GM18526 (cell line): ENCODE data around the gene FBLN1.

Experiments used
- POLR2A ChIP-seq: IDR thresholded peaks from 3 replicates; pipeline ENCODE4 v1.6.1; 2011; ENCODE audit not compliant: insufficient read length; ENCODE audit errors: extremely low read depth

FBLN1 gene

DNA sequence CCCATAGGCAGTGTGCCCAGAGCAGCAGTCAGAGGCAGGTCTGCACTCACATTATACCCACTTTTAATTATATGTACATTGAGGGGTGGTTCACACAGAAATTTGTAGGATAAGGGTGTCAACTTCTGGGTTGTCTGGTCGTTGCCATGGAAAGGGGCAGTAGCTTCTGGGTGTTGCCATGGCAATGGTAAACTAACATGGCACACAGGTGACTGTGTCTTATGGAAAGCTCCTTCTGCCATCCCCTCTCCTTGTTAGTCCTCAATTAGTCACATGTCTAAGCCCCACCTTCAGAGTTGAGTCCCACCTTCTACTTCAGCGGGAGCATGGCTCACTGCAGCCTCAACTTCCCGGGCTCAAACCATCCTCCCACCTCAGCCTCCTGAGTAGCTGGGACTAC, 112.7 kb downstream of the FBLN1 start:
- no peak for TF ChIP-seq POLR2A

DNA sequence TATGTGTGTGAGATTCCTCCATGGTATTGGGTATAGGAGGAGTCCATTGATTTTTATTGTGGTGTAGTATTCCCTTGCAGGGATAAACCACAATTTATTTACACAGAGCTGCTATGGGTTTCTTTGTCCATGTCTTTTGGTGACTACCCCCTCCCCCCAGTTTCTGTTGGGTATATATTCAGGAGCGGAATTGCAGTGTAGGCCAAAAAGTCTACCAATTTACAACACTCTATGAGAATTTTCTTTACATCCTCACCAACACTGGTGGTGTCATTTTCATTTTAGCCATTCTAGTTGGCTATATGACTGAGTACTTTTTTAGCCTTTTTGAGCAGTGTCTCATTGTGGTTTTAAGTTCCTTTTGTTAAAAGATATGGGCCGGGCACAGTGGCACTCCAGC, 113.7 kb downstream of the FBLN1 start:
- no peak for TF ChIP-seq POLR2A

DNA sequence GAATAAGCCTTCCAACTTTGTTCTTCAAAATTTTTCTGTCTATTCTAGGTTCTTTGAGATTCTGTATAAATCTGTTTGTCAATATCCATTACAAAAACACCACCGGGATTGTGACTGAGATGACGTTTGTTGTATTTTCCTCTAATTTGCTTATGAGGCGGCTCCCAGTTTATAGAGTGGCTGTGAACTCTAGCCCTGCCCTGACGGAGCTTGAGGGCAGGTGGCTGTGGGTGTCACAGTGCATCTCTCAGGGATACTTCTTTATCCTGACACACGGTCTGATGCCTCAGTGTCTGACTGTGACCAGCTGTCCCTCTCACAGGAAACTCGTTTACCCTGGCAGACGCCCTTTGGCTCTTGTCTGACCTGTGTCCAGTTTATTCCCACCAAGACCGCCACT, 115.3 kb downstream of the FBLN1 start:
- no peak for TF ChIP-seq POLR2A

DNA sequence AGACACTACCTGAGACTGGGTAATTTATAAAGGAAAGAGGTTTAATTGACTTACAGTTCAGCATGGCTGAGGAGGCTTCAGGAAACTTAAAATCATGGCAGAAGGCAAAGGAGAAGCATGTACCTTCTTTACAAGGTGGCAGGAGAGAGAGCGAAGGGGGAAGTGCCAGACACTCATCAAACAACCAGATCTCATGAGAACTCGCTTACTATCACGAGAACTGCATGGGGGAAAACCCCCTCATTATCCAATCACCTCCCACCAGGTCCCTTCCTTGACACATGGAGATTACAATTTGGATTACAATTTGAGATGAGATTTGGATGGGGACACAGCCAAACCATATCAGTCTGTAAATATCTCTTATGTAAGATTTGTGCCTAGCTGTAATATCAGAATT, 118.0 kb downstream of the FBLN1 start:
- TF ChIP-seq POLR2A, result no peak

DNA sequence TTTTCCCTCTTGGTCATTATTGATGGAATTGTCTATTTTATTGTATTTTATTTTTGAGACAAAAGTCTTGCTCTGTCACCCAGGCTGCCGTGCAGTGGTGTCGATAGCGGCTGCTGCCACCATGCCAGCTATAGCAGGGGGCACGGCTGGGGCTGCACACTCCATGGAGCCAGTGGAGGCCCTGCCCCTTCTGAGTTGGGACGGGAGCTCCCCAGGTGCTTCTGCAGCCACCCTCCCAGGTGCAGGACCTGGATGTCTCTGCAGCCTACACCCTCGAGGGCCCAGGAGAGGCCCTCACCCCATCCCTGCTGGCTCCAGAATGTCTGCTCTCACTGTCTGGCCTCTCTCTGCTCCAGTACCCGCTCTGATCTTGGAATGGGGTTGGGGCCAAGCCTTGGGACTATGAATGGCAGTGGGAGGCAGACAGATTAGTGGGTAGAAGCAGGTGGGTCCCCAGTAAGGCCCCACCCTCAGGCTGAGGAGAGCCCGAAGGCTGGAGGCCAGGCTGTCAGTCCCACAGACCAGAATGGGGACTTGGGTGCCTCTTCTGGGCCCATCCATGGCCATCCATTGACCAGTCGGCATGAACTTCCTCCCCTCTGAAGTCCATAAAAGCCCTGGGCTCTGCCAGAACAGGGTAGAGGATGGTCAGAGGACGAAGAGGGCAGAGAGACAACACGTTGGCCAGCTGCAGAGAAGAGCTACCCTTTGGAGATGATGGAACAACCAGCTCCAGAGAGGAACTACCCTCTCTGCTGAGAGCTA, 119.3 kb downstream of the FBLN1 start:
- TF ChIP-seq POLR2A, result no peak

DNA sequence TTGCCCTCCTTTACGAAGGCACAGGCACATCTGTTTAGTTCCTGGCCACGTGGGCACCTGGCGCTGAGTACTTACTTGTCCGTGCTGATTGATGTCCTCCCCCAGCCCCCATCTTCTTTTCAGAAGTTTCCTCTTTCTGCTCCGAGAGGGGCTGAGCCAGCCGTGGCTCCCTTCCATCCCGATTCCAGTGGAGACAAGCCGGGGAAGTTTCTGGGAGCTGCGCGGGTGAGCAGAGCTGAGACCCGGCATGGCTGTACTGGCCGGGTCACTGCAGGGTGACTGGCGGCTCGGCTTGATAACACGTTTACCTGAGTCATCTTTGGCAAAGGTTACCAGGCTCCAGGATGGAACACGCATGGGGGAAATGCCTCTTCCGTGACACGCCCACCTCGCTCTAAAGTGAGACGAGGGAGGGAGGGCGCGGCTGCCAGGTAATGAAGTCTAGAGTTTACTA, 123.5 kb downstream of the FBLN1 start:
- no peak for TF ChIP-seq POLR2A

DNA sequence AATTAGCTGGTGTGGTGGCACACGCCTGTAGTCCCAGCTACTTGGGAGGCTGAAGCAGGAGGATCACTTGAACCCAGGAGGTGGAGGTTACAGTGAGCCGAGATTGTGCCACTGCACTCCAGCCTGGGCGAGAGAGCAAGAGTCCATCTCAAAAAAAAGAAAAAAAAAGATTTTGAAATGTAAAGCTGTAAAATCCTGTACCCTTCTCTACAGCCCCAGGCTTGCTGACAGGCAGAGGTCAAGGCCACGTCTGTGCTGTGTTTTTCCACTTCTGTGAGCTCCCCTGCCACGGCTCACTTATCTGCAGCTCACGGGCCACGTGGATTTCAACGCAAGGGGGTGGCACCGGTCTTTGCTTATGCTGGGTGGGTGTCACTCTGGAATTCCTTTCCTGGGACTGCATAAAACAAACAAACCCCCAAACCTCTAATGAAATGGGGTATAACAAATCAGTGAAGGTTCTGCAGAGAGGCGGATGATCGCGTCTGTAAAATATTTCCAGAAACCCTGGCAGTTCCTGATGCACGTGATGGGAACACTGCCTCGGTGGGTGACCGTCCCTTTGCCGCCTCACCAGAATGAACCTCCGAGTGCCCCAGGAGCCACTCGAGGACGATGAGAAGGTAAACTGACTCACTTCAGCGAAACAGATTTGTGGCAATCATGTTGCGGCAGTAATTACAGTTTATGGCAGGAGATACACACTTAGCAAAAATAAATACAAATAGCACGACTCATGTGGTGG, 125.0 kb downstream of the FBLN1 start:
- no peak for TF ChIP-seq POLR2A

DNA sequence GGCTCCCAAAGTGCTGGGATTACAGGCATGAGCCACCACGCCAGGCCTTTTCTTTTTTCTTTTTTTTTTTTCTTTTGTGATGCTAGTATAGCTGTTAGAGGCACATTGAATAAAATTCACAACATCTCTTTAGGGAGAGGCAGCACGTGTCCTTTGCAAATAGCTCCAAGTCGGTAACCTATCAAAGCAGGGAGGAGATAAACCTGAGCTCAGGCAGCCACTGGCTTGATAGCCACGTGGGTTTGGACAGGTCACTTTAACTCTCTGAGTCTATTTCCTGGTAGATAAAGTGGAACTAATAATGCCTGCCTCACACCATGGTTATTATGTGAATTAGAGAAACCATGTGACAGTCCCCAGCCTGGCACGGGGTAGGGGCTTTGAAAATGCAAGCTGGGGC, 125.8 kb downstream of the FBLN1 start:
- no peak for TF ChIP-seq POLR2A

DNA sequence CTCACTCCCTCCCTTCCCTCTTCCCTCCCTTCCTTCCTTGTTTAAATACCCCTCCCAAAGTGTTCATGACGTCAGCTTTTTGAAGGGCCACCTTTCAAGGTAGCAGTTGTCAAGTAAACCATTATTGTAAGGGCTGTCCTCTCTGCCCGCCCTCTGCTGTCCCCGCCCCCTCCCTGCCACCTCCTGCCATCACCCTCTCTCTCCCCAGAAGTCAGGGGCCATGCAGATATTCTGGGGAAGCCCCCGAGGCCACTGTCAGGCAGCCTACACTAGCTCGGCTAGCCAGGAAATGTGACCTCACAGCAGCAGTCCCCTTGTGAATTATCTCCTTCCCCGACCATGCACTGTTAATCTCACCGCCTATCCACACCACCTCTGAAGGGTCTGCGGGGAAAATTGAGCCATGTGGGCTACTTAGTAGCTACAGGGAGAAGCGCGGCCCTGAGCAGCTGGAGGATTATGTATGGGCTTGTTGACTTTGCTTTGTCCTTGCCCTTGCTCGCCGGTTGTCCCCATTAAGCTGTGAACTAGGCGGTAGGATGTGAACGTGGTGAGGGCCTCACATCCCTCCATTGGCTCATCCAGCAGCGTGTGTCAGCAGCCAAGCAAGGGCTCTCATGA, 126.9 kb downstream of the FBLN1 start:
- no peak for TF ChIP-seq POLR2A

DNA sequence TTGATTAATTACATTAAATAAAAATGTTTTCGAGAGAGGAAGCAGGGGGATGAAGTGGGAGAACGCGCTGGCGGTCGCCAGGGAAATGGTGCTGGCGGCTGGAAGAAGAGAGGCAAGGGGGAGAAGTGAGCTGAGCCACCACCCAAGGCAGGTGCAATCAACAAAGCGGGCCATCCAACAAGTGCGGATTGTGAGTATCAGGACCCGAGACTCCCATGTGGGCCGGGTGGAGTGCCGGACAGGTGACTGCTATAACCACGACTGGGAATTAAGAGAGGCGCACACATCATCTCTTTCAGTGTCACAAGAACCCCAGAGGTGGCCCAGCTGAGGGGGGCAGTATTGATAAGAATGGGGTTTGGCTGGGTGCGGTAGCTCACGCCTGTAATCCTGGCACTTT, 127.8 kb downstream of the FBLN1 start:
- TF ChIP-seq POLR2A, result no peak

DNA sequence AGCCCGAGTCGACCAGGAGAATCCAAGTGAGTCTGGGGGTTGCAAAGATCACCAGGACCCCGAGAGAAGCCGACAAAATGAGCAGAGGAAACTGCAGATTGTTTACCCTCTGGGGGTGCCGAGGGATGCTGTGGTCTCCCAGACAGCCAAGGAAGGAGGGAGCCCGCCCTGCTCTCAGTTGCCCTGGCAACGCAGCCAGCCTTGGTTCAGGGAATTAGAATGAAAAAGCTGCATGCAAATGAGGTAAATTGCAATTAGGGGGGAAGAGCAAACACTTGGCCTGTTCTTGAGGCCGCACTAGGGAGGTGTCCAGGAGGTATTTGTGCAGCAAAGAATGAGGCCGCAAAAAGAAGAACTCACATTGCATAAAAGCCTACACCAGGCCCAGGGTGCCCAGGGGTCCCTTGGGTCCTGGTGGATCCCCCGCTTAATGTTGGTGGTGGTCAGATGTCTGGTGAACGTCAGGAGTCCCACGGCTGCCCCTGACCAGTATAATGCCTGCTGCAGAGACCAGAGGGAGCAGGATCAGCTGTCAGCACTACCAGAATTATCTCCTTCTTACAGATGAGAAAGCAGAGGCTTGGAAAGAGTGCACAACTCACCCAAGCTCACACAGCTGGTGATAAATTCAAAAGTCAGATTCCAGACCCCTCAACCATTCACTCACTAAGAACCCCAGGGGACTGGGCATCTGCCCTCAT, 128.6 kb downstream of the FBLN1 start:
- TF ChIP-seq POLR2A, result no peak

DNA sequence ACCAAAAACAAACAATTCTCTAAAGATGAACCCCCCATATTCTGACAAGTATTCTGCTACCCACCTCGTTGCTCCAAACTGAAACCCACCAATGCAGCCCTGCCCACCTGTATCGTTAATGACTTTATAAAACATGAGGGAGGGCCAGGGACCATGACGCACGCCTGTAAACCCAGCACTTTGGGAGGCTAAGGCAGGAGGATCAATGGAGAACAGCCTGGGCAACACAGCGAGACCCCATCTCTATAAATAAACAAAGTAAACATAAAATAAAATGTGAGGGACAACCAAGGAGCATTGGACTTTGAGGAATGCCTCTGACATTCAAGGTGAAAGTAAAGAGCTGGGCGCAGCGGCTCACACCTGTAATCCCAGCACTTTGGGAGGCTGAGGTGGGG, 129.2 kb downstream of the FBLN1 start:
- no peak for TF ChIP-seq POLR2A

DNA sequence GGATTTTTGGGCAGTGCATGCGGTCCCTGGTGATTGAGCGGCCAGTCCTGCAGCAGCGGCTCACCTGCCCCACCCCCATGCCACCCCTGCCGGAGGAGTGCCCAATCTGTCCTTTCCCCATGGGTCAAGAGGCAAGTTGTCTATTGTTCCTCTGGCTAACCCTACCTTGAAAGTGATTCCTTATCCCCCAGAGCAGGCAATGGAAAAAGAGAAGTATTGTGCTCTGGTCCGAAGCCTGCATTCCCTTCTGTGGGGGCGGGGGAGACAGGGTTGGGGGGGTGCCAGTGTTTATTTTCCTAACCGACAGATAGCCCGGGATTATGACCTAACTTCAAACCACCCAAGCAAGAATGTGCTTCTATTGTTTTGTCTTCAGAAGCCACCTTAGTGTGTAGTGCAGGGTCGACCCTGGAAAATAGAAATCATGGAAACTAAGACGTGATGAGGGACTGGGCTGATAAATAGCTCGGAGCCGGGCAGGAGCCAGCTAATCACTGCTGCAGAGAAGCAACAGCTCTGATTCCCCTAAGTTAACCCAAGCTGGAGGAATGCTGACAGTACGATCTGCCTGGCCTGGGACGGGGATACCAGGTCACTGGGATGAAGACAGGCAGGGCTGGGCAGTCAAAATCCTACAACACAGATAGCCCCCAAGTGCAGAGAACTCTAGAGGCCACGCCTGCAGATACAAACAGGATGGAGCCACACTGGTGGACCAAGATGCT, 130.3 kb downstream of the FBLN1 start:
- TF ChIP-seq POLR2A, result no peak

DNA sequence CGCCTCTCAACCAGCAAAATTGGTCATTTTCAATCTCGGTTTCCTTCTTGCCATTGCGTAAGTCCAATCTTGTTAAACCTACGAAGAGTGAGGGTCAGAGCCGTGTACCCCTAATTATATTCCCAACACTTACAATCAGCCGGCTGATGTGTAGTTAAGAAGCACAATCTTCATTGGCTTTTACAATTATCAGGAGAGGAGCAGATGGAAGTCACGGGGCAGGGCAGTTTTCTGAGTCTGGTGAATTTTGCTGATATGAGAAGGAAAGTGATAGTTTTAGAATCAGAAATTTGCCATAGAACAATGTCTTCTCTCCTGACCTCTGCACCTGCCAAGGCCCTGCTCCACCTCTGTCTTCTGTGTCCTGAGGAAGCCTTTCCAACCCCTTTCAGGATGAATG, 134.0 kb downstream of the FBLN1 start:
- no peak for TF ChIP-seq POLR2A

DNA sequence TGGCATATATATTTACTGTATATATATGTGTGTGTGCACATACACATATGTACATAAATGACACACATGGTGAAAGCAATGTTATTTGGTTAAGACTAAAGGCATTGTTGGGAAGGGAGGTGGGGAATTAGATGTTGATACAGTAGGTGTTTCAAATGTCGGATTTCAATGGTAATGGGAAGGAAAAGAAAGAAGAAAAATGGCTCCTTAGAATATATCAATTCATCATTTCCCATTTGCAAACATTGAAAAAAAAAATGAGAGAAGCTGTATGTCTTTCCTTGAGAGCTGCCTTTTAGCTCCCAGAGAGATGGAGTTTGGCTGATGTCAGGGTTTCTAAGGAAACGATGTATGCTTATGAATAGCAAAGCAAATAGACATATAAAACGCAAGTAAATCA, 135.5 kb downstream of the FBLN1 start:
- no peak for TF ChIP-seq POLR2A
